ENCODE measurements around the gene PGBD1.

PGBD1 gene

GRCh38 chr6:28281288-28282064 is at the start of gene PGBD1:
Gene PGBD1, plus strand, starts transcription at chr6:28281572. Its CDS starts 2,242 bp downstream, at chr6:28283814.
- peak; percentile 79 for DNase-seq

- no peak for DNase-seq
Measured at GRCh38 chr6:28232785-28233184, 48.6 kb upstream of the PGBD1 start.

- no peak for DNase-seq
Measured at GRCh38 chr6:28235912-28236452, 45.4 kb upstream of the PGBD1 start.

GRCh38 chr6:28239636-28240035 is 41.7 kb upstream of the PGBD1 start:
- no peak for DNase-seq

GRCh38 chr6:28240471-28240870 is 40.9 kb upstream of the PGBD1 start:
- no peak for DNase-seq

GRCh38 chr6:28243946-28244345 is 37.4 kb upstream of the PGBD1 start:
- no peak for DNase-seq

- DNase-seq: no peak
Measured at GRCh38 chr6:28245206-28245941, 36.0 kb upstream of the PGBD1 start.

GRCh38 chr6:28248916-28249315 is 32.5 kb upstream of the PGBD1 start:
- no peak for DNase-seq

- no peak for DNase-seq
Measured at GRCh38 chr6:28250747-28251146, 30.6 kb upstream of the PGBD1 start.

GRCh38 chr6:28251661-28252008 is 29.7 kb upstream of the PGBD1 start:
- no peak for DNase-seq

GRCh38 chr6:28252009-28252975 is 29.1 kb upstream of the PGBD1 start, which contains the start of gene ZKSCAN4:
Gene ZKSCAN4, minus strand, starts transcription at chr6:28252269. Its CDS starts 289 bp downstream, at chr6:28251980.
- peak; percentile 89 for DNase-seq

GRCh38 chr6:28254121-28254519 is 27.3 kb upstream of the PGBD1 start:
- DNase-seq: no peak

- DNase-seq: no peak
Measured at GRCh38 chr6:28257042-28257441, 24.3 kb upstream of the PGBD1 start.

- DNase-seq: no peak
Measured at GRCh38 chr6:28258877-28259777, 22.2 kb upstream of the PGBD1 start, which contains the start of gene NKAPL. Gene NKAPL, plus strand, starts transcription at chr6:28259297. Its CDS starts 75 bp downstream, at chr6:28259372.

GRCh38 chr6:28263922-28264321 is 17.4 kb upstream of the PGBD1 start:
- no peak for DNase-seq

GRCh38 chr6:28264834-28265401 is 16.5 kb upstream of the PGBD1 start:
- no peak for DNase-seq

- no peak for DNase-seq
Measured at GRCh38 chr6:28266563-28266961, 14.8 kb upstream of the PGBD1 start.

- peak; percentile 76 for DNase-seq
Measured at GRCh38 chr6:28266962-28267694, 14.2 kb upstream of the PGBD1 start, which contains the start of gene ZSCAN26. Gene ZSCAN26, plus strand, starts transcription at chr6:28267143. Its CDS starts 4,777 bp downstream, at chr6:28271920.

- DNase-seq: no peak
Measured at GRCh38 chr6:28267695-28268059, 13.7 kb upstream of the PGBD1 start.

GRCh38 chr6:28269492-28269891 is 11.9 kb upstream of the PGBD1 start:
- DNase-seq: peak; percentile 94

All from HCEC 1CT (cell line).